Astrocyte (in vitro differentiated cells and primary cell): Measurements from ENCODE around the gene TBR1. TPM values are rescaled to one million over a fixed set of nuclear protein-coding genes. Genes with fewer than 3 reads are reported as not detected.

ENCODE experiments used
- DNase-seq: peaks from one replicate; pipeline ENCODE4 v3.0.0-alpha.2; 2010; ENCODE audit warnings: low read depth
- FAIRE-seq: peaks from 2 replicates; lab custom pipeline; 2011; peaks lifted over from hg19 to GRCh38; lab: Jason Lieb, UNC
- H2AFZ ChIP-seq: 2 replicates; pipeline ENCODE4 v1.6.0; 2012; ENCODE audit warnings: low read depth, low read length, inconsistent platforms
- H3K27ac ChIP-seq: 2 replicates; pipeline ENCODE4 v1.5.1; 2011; ENCODE audit warnings: low read depth, low read length, inconsistent platforms
- H3K27me3 ChIP-seq: 2 replicates; pipeline ENCODE4 v1.6.0; 2011; ENCODE audit warnings: low read length, inconsistent platforms; ENCODE audit not compliant: insufficient read depth
- H3K36me3 ChIP-seq: 2 replicates; pipeline ENCODE4 v1.5.1; 2011; ENCODE audit warnings: low read length, inconsistent platforms; ENCODE audit not compliant: insufficient read depth
- H3K4me1 ChIP-seq: 2 replicates; pipeline ENCODE4 v1.5.1; 2011; ENCODE audit warnings: low read length, inconsistent platforms; ENCODE audit not compliant: insufficient read depth
- H3K4me2 ChIP-seq: 2 replicates; pipeline ENCODE4 v1.6.0; 2012; ENCODE audit warnings: low read length, inconsistent platforms
- H3K4me3 ChIP-seq: 2 replicates; pipeline ENCODE4 v1.5.1; 2011; ENCODE audit warnings: low read depth, mild to moderate bottlenecking, low read length, inconsistent platforms; ENCODE audit not compliant: insufficient read depth
- H3K79me2 ChIP-seq: 2 replicates; pipeline ENCODE4 v1.6.0; 2012; ENCODE audit warnings: mild to moderate bottlenecking, low read length, inconsistent platforms; ENCODE audit not compliant: insufficient read depth
- H3K9ac ChIP-seq: 2 replicates; pipeline ENCODE4 v1.6.0; 2012; ENCODE audit warnings: mild to moderate bottlenecking, low read length, inconsistent platforms
- H3K9me3 ChIP-seq: 2 replicates; pipeline ENCODE4 v1.5.1; 2012; ENCODE audit warnings: low read depth, mild to moderate bottlenecking, low read length, inconsistent platforms; ENCODE audit not compliant: insufficient read depth
- H4K20me1 ChIP-seq: 2 replicates; pipeline ENCODE4 v1.6.0; 2012; ENCODE audit warnings: low read length, inconsistent platforms; ENCODE audit not compliant: insufficient read depth
- H3K27ac Mint-ChIP-seq: one replicate; pipeline ENCODE4 v1.8.0; 2021; ENCODE audit warnings: mild to moderate bottlenecking, mixed read lengths; ENCODE audit not compliant: unreplicated experiment
- H3K27me3 Mint-ChIP-seq: one replicate; pipeline ENCODE4 v1.8.0; 2021; ENCODE audit warnings: low read depth, mixed read lengths; ENCODE audit not compliant: unreplicated experiment
- H3K36me3 Mint-ChIP-seq: one replicate; pipeline ENCODE4 v1.8.0; 2021; ENCODE audit warnings: low read depth, mixed read lengths; ENCODE audit not compliant: unreplicated experiment
- H3K4me1 Mint-ChIP-seq: one replicate; pipeline ENCODE4 v1.8.0; 2021; ENCODE audit warnings: low read depth, mixed read lengths; ENCODE audit not compliant: unreplicated experiment
- H3K4me3 Mint-ChIP-seq: one replicate; pipeline ENCODE4 v1.8.0; 2021; ENCODE audit warnings: mild to moderate bottlenecking, moderate library complexity, mixed read lengths; ENCODE audit not compliant: unreplicated experiment
- H3K9me3 Mint-ChIP-seq: one replicate; pipeline ENCODE4 v1.8.0; 2021; ENCODE audit warnings: mild to moderate bottlenecking, mixed read lengths; ENCODE audit not compliant: unreplicated experiment
- EZH2 ChIP-seq: IDR thresholded peaks from 2 replicates; pipeline ENCODE4 v1.6.1; 2012; ENCODE audit warnings: mild to moderate bottlenecking, low read length, inconsistent platforms; ENCODE audit not compliant: insufficient read depth
- total RNA-seq: library from RNA; stranded (reverse); gene quantifications from 2 replicates; pipeline ENCODE4 v1.2.1, GENCODE V29; 2021
- TF ChIP-seq, protein P1 (sequence below): IDR thresholded peaks from 2 replicates; pipeline ENCODE4 v1.5.1; 2011; ENCODE audit warnings: low read depth, mild to moderate bottlenecking, inconsistent platforms, low read length, moderate library complexity; ENCODE audit not compliant: insufficient read depth

The TBR1 gene
- total RNA-seq, 1 donor from 2014 or later = not detected

DNA sequence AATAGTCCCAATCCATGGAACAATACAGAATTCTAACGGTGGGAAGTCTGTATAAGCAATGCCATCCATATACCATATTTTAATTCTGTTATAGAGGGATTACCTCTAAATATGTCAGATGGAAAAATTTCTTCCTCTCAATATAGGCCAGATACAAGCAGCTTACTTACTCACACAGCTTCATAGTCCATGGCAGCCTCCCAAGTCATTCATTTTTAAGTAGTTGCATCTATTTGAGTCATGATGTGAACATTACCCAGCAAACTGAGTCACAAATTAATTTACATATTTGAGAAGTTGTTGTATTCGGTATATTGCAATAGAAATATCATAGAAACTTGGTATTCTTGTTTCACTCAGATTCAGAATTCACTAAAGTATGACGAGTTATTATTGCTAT lies 20.3 kb downstream of the TBR1 start:
- Mint-ChIP-seq H3K27me3 (peaks cover 5% of the 10 kb centered on the region), H3K36me3 (no peaks in the 10 kb centered on the region), H3K9me3 (no peaks in the 10 kb centered on the region), H3K4me1 (no peaks in the 10 kb centered on the region), H3K27ac (no peak overlapping the region), H3K4me3 (no peak overlapping the region)
- Histone ChIP-seq H3K79me2 (no peaks in the 10 kb centered on the region), H3K36me3 (no peaks in the 10 kb centered on the region), H3K27ac (no peak overlapping the region), H3K27me3 (peaks cover 4% of the 10 kb centered on the region), H3K9ac (no peak overlapping the region), H3K4me2 (no peak overlapping the region), H3K4me3 (no peak overlapping the region), H3K9me3 (no peaks in the 10 kb centered on the region), H2AFZ (no peak overlapping the region), H4K20me1 (no peaks in the 10 kb centered on the region), H3K4me1 (peaks cover 3% of the 10 kb centered on the region)
- TF ChIP-seq, protein P1, sequence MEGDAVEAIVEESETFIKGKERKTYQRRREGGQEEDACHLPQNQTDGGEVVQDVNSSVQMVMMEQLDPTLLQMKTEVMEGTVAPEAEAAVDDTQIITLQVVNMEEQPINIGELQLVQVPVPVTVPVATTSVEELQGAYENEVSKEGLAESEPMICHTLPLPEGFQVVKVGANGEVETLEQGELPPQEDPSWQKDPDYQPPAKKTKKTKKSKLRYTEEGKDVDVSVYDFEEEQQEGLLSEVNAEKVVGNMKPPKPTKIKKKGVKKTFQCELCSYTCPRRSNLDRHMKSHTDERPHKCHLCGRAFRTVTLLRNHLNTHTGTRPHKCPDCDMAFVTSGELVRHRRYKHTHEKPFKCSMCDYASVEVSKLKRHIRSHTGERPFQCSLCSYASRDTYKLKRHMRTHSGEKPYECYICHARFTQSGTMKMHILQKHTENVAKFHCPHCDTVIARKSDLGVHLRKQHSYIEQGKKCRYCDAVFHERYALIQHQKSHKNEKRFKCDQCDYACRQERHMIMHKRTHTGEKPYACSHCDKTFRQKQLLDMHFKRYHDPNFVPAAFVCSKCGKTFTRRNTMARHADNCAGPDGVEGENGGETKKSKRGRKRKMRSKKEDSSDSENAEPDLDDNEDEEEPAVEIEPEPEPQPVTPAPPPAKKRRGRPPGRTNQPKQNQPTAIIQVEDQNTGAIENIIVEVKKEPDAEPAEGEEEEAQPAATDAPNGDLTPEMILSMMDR = no peak
- TF ChIP-seq EZH2 = no peak
- peak; percentile 91 for DNase-seq
- FAIRE-seq = no peak

- Mint-ChIP-seq H3K4me3 (no peak overlapping the region), H3K27me3 (no peaks in the 10 kb centered on the region), H3K27ac (no peak overlapping the region), H3K4me1 (no peaks in the 10 kb centered on the region), H3K9me3 (no peaks in the 10 kb centered on the region), H3K36me3 (no peaks in the 10 kb centered on the region)
- no peak for FAIRE-seq
- Histone ChIP-seq H3K27me3 (peaks cover 4% of the 10 kb centered on the region), H3K4me2 (no peak overlapping the region), H3K79me2 (no peaks in the 10 kb centered on the region), H3K9ac (no peak overlapping the region), H3K4me1 (peaks cover 3% of the 10 kb centered on the region), H3K36me3 (no peaks in the 10 kb centered on the region), H3K27ac (no peak overlapping the region), H2AFZ (no peak overlapping the region), H3K4me3 (no peak overlapping the region), H3K9me3 (no peaks in the 10 kb centered on the region), H4K20me1 (no peaks in the 10 kb centered on the region)
- TF ChIP-seq, protein P1 = no peak
- DNase-seq = no peak
Observed at GRCh38 chr2:161438598-161438997, 22.5 kb downstream of the TBR1 start.

GRCh38 chr2:161445097-161445496 lies 29.0 kb downstream of the TBR1 start:
- no peaks in the 10 kb centered on the region for H4K20me1 ChIP-seq
- no peak overlapping the region for H3K9ac ChIP-seq
- no peaks in the 10 kb centered on the region for H3K9me3 ChIP-seq
- H3K27ac Mint-ChIP-seq = no peak overlapping the region
- no peak overlapping the region for H2AFZ ChIP-seq
- no peak overlapping the region for H3K4me3 Mint-ChIP-seq
- no peak for TF ChIP-seq EZH2
- TF ChIP-seq, protein P1 = no peak
- no peaks in the 10 kb centered on the region for H3K9me3 Mint-ChIP-seq
- no peaks in the 10 kb centered on the region for H3K27me3 Mint-ChIP-seq
- no peak for FAIRE-seq
- no peaks in the 10 kb centered on the region for H3K79me2 ChIP-seq
- H3K4me1 ChIP-seq = no peaks in the 10 kb centered on the region
- no peaks in the 10 kb centered on the region for H3K27me3 ChIP-seq
- no peaks in the 10 kb centered on the region for H3K36me3 Mint-ChIP-seq
- H3K4me2 ChIP-seq = no peak overlapping the region
- H3K4me1 Mint-ChIP-seq = no peaks in the 10 kb centered on the region
- no peaks in the 10 kb centered on the region for H3K36me3 ChIP-seq
- no peak overlapping the region for H3K4me3 ChIP-seq
- H3K27ac ChIP-seq = no peak overlapping the region
- no peak for DNase-seq
